ENCODE measurements around the gene ATG16L2. TPM values are rescaled to one million over a fixed set of nuclear protein-coding genes. Genes with fewer than 3 reads are reported as not detected.
"Not testable (repeated sequence)": the region's sequence is repeated elsewhere in the genome, so short reads cannot be mapped to it uniquely, and the experiment has no call there.

The ATG16L2 gene
- total and polyA plus RNA-seq, 3 donors from 2014 or later, result 16.2 to 39.5 (median 33.8) TPM

DNA sequence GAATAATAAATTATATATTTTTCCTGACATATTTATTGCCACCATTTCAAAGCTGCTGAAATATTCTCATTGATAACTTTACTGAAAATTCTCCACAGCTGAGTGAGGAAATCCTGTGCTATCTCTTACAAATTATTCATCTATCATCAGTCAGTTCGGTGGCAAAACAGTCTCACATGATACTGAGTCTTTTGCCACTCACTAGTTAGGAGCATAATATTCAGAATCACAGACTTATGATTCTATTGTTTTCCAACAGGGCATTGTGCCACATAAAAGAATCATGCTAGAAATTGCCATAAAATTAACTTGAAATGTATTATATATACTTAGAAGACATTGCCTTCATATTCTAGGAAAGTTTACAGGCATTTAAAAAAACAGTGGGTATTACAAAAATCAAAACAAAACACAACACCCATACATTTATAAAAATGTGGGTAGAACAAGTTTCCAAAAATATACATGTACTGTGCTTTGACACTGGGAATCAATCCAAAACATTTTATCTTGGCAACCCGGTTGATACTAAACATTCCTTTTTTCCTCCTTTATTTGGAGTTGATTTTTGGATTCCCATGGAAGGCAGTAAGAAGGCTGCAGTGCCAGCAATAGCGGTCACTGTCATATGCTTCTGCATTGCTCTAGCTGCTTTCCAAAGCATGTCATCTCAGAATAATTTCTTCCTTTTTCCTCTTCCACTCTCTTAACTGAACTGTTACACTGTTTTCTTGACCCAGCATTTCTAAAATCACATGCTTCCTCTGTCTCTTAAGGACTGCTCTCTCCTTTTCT is 42.5 kb downstream of the ATG16L2 start:
- Histone ChIP-seq H3K27me3 (no peaks in the 10 kb centered on the region), H3K4me1 (peaks cover 18% of the 10 kb centered on the region), H3K4me3 (no peak overlapping the region), H3K27ac (peak overlapping the region; percentile 16 to 42), H3K9me3 (no peaks in the 10 kb centered on the region), H3K36me3 (ENCODE audit: low read depth, missing control alignments) (no peaks in the 10 kb centered on the region)
- DNase-seq, result no peak
- 24 to 27% methylated on average over 3 of the region's 3 CpGs for WGBS, 2 donors
- intact Hi-C loops (cut with DNase I; ENCODE audit: low total_unique reads), result no loop called here
- TF ChIP-seq, protein P1, sequence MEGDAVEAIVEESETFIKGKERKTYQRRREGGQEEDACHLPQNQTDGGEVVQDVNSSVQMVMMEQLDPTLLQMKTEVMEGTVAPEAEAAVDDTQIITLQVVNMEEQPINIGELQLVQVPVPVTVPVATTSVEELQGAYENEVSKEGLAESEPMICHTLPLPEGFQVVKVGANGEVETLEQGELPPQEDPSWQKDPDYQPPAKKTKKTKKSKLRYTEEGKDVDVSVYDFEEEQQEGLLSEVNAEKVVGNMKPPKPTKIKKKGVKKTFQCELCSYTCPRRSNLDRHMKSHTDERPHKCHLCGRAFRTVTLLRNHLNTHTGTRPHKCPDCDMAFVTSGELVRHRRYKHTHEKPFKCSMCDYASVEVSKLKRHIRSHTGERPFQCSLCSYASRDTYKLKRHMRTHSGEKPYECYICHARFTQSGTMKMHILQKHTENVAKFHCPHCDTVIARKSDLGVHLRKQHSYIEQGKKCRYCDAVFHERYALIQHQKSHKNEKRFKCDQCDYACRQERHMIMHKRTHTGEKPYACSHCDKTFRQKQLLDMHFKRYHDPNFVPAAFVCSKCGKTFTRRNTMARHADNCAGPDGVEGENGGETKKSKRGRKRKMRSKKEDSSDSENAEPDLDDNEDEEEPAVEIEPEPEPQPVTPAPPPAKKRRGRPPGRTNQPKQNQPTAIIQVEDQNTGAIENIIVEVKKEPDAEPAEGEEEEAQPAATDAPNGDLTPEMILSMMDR (IDR thresholded peaks at IDR 0.05), result no peak
- no peak for TF ChIP-seq POLR2A (IDR thresholded peaks at IDR 0.05)

GRCh38 chr11:72858267-72858666 is 44.1 kb downstream of the ATG16L2 start:
- H3K27me3 ChIP-seq; H3K4me3 ChIP-seq; DNase-seq; H3K27ac ChIP-seq; H3K36me3 ChIP-seq (ENCODE audit: low read depth, missing control alignments); intact Hi-C loops (cut with DNase I; ENCODE audit: low total_unique reads); H3K9me3 ChIP-seq: not testable (repeated sequence)
- WGBS, 2 donors, result 96 to 99% methylated on average over 2 of the region's 2 CpGs
- H3K4me1 ChIP-seq, result peaks cover 24% of the 10 kb centered on the region

- Histone ChIP-seq H3K27ac (no peak overlapping the region), H3K27me3 (no peaks in the 10 kb centered on the region), H3K36me3 (ENCODE audit: low read depth, missing control alignments) (no peaks in the 10 kb centered on the region), H3K4me3 (no peak overlapping the region), H3K4me1 (peaks cover 24% of the 10 kb centered on the region), H3K9me3 (no peaks in the 10 kb centered on the region)
- no peak for TF ChIP-seq POLR2A (IDR thresholded peaks at IDR 0.05)
- TF ChIP-seq, protein P1 (IDR thresholded peaks at IDR 0.05), result no peak
- no peak for DNase-seq
- WGBS, 2 donors, result 87 to 100% methylated on average over 3 of the region's 3 CpGs
- intact Hi-C loops (cut with DNase I; ENCODE audit: low total_unique reads), result no loop called here
Observed at GRCh38 chr11:72859126-72859525, 44.9 kb downstream of the ATG16L2 start.

- H3K27me3 ChIP-seq, result no peaks in the 10 kb centered on the region
- peaks cover 29% of the 10 kb centered on the region for H3K4me1 ChIP-seq
- no peak for DNase-seq
- no peak for TF ChIP-seq POLR2A (IDR thresholded peaks at IDR 0.05)
- TF ChIP-seq, protein P1 (IDR thresholded peaks at IDR 0.05), result no peak
- H3K36me3 ChIP-seq (ENCODE audit: low read depth, missing control alignments), result no peaks in the 10 kb centered on the region
- no peak overlapping the region for H3K27ac ChIP-seq
- no peaks in the 10 kb centered on the region for H3K9me3 ChIP-seq
- H3K4me3 ChIP-seq, result no peak overlapping the region
- intact Hi-C loops (cut with DNase I; ENCODE audit: low total_unique reads), result no loop called here
- WGBS, 2 donors, result 91 to 95% methylated on average over 4 of the region's 4 CpGs
Observed at GRCh38 chr11:72860010-72860409, 45.8 kb downstream of the ATG16L2 start.

DNA sequence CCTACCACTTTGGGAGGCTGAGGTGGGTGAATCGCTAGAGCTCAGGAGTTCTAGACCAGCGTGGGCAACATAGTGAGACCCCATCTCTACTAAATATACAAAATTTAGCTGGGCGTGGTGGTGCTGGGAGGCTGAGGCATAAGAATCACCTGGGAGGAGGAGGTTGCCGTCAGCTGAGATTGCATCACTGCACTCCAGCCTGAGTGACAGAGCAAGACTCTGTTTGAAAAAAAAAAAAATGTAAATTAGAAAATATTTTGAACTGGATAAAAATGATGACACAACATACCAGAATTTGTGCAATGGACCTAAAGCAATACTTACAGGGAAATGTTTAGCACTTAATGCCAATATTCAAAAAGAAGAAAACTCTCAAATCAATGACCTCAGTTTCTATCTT is 46.4 kb downstream of the ATG16L2 start:
- Histone ChIP-seq H3K36me3 (ENCODE audit: low read depth, missing control alignments) (no peaks in the 10 kb centered on the region), H3K4me1 (peaks cover 35% of the 10 kb centered on the region), H3K9me3 (no peaks in the 10 kb centered on the region), H3K27ac (no peak overlapping the region), H3K4me3 (no peak overlapping the region), H3K27me3 (no peaks in the 10 kb centered on the region)
- intact Hi-C loops (cut with DNase I; ENCODE audit: low total_unique reads), result no loop called here
- WGBS, 2 donors, result 94 to 99% methylated on average over 4 of the region's 4 CpGs
- TF ChIP-seq, protein P1 (IDR thresholded peaks at IDR 0.05), result no peak
- TF ChIP-seq POLR2A (IDR thresholded peaks at IDR 0.05), result no peak
- DNase-seq, result no peak
